8988T (cell line): ENCODE data around the gene MOB3A.

ENCODE experiments used
- DNase-seq: peaks from one replicate; pipeline ENCODE4 v3.0.0; 2011

Gene MOB3A

GRCh38 chr19:2056837-2057192 lies 39.3 kb downstream of the MOB3A start:
- DNase-seq, result no peak

GRCh38 chr19:2055931-2056836 lies 39.9 kb downstream of the MOB3A start:
- peak; percentile 2 for DNase-seq

GRCh38 chr19:2054763-2055162 lies 41.4 kb downstream of the MOB3A start:
- peak; percentile 2 for DNase-seq

GRCh38 chr19:2053601-2054389 lies 42.3 kb downstream of the MOB3A start:
- DNase-seq, result no peak

GRCh38 chr19:2051773-2052704 lies 44.1 kb downstream of the MOB3A start:
- DNase-seq, result peak; percentile 6

GRCh38 chr19:2050991-2051772 lies 44.9 kb downstream of the MOB3A start, which contains the start of gene MKNK2:
MKNK2 (minus strand) TSS chr19:2051244; CDS start chr19:2050851, 393 bp downstream.
- DNase-seq, result peak; percentile 88

GRCh38 chr19:2050349-2050990 lies 45.7 kb downstream of the MOB3A start:
- peak; percentile 32 for DNase-seq

GRCh38 chr19:2049741-2050348 lies 46.3 kb downstream of the MOB3A start:
- DNase-seq, result peak; percentile 57

- peak; percentile 33 for DNase-seq
These were observed 47.0 kb downstream of the MOB3A start for GRCh38 chr19:2048959-2049740.

- DNase-seq, result peak; percentile 14
These were observed 47.8 kb downstream of the MOB3A start for GRCh38 chr19:2048104-2048958.

GRCh38 chr19:2047449-2048103 lies 48.5 kb downstream of the MOB3A start:
- DNase-seq, result peak; percentile 26

GRCh38 chr19:2047076-2047448 lies 49.1 kb downstream of the MOB3A start:
- peak; percentile 15 for DNase-seq

- DNase-seq, result peak; percentile 8
These were observed 49.8 kb downstream of the MOB3A start for GRCh38 chr19:2046046-2046907.

- no peak for DNase-seq
These were observed 50.6 kb downstream of the MOB3A start for GRCh38 chr19:2045501-2046045.

- peak; percentile 16 for DNase-seq
These were observed 51.2 kb downstream of the MOB3A start for GRCh38 chr19:2044709-2045500.
